ENCODE data around the gene SLC2A13. TPM values are rescaled to one million over a fixed set of nuclear protein-coding genes. Genes with fewer than 3 reads are reported as not detected.

Gene SLC2A13
- total RNA-seq, 1 experiment from 2014 or later = 12.1 TPM

DNA sequence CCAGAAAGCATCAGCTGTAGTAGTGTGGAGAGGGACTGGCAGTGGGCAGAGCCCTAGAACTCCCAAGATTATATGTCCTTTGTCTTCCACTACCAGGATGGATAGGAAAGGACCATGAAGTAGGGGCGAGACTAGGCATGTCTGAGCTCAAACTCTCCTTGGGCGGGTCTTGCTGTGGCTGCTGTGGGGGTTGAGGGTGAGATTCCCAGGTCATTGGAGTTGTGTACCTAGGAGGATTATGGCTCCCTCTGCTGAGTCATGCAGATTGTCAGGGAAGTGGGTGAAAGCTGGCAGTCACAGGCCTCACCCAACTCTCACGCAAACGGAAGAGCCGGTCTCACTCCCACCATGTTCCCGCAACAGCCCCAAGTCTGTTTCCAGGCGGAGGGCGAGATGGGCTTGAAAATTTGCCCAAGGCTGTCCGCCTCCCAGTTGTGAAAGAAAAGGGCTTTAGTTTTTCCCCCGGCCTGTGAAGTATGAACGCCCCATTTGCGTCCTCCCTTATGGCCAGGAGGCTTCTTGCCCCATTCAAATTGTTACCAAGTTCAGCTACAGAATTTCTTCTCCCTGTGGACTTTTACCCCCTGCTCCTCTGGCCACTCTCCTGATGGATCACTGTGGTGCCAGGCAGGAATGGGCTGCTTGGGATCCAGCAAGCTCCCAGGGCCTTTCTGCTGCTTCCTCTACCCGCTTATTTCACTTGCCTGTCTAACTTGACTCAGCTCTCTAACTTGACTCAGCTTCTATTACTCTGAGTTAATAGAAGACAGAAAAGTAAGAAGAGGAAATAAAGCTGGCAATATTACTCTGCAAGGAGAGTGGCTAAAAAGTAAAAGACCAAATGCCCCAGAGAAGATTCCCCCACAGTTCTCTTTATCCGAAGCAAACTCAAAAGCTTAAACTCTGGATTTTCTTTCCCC, 159.3 kb downstream of the SLC2A13 start:
- intact Hi-C loops (cut with micrococcal nuclease; ENCODE audit: unreplicated experiment) = no loop called here
- no TSS peak for BruUV-seq (replicated peaks)
- DNase-seq (ENCODE audit: low read depth, low spot score) (no peak), ATAC-seq (no peak)
- TF ChIP-seq, protein P1, sequence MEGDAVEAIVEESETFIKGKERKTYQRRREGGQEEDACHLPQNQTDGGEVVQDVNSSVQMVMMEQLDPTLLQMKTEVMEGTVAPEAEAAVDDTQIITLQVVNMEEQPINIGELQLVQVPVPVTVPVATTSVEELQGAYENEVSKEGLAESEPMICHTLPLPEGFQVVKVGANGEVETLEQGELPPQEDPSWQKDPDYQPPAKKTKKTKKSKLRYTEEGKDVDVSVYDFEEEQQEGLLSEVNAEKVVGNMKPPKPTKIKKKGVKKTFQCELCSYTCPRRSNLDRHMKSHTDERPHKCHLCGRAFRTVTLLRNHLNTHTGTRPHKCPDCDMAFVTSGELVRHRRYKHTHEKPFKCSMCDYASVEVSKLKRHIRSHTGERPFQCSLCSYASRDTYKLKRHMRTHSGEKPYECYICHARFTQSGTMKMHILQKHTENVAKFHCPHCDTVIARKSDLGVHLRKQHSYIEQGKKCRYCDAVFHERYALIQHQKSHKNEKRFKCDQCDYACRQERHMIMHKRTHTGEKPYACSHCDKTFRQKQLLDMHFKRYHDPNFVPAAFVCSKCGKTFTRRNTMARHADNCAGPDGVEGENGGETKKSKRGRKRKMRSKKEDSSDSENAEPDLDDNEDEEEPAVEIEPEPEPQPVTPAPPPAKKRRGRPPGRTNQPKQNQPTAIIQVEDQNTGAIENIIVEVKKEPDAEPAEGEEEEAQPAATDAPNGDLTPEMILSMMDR (IDR thresholded peaks at IDR 0.05) = no peak
- no peak for TF ChIP-seq POLR2AphosphoS5 (IDR thresholded peaks at IDR 0.05; ENCODE audit: low read depth, low read length)
- TF ChIP-seq TCF7L2 (IDR thresholded peaks at IDR 0.05; ENCODE audit: low read depth, low read length) = no peak
- TF ChIP-seq, protein P2, sequence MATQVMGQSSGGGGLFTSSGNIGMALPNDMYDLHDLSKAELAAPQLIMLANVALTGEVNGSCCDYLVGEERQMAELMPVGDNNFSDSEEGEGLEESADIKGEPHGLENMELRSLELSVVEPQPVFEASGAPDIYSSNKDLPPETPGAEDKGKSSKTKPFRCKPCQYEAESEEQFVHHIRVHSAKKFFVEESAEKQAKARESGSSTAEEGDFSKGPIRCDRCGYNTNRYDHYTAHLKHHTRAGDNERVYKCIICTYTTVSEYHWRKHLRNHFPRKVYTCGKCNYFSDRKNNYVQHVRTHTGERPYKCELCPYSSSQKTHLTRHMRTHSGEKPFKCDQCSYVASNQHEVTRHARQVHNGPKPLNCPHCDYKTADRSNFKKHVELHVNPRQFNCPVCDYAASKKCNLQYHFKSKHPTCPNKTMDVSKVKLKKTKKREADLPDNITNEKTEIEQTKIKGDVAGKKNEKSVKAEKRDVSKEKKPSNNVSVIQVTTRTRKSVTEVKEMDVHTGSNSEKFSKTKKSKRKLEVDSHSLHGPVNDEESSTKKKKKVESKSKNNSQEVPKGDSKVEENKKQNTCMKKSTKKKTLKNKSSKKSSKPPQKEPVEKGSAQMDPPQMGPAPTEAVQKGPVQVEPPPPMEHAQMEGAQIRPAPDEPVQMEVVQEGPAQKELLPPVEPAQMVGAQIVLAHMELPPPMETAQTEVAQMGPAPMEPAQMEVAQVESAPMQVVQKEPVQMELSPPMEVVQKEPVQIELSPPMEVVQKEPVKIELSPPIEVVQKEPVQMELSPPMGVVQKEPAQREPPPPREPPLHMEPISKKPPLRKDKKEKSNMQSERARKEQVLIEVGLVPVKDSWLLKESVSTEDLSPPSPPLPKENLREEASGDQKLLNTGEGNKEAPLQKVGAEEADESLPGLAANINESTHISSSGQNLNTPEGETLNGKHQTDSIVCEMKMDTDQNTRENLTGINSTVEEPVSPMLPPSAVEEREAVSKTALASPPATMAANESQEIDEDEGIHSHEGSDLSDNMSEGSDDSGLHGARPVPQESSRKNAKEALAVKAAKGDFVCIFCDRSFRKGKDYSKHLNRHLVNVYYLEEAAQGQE (IDR thresholded peaks at IDR 0.05; ENCODE audit: insufficient read depth in 1 of 2, low read depth in 2 of 2, low read length in 1 of 2) = no peak
- no peak for TF ChIP-seq SIN3A (IDR thresholded peaks at IDR 0.05; ENCODE audit: borderline replicate concordance, insufficient read depth, low read depth, low read length)
- Histone ChIP-seq H3K4me1 (ENCODE audit: control insufficient read depth, insufficient read depth, low read length) (no peaks in the 10 kb centered on the region), H3K27ac (ENCODE audit: low read length) (no peak overlapping the region), H3K27me3 (ENCODE audit: control insufficient read depth, insufficient read depth, low read length) (no peaks in the 10 kb centered on the region), H3K9me3 (ENCODE audit: control insufficient read depth, insufficient read depth, low read depth, low read length) (no peaks in the 10 kb centered on the region), H3K4me3 (ENCODE audit: low read depth in 2 of 2, low read length in 2 of 2) (no peak overlapping the region), H3K36me3 (ENCODE audit: control insufficient read depth, insufficient read depth, low read length) (no peaks in the 10 kb centered on the region)
- in situ Hi-C loops (cut with HindIII; ENCODE audit: low pct_unique_long_range_greater_than_20kb, low sequenced_read_pairs) = no loop called here
- ChIA-PET POLR2A (no interaction called here), CTCF (no interaction called here)

DNA sequence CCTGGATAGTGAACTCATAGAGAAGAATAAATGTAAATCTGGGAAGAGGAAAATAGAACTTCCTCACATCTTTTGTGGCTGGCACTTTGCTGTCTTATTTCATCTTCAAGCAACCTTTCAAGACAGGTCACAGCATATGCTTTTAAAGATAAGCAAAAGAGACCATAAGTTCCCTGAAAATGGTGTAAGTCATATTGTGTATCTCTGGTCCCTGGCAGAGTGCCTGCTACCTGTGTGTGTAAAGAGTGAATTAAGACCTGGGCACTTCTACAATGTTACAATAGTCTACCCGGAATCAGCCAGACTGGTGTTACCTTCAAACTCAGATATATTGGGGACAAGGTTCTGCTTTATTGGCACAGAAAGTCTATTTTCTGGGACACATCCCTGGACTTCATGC, 168.8 kb downstream of the SLC2A13 start:
- POLR2A ChIA-PET = no interaction called here

More for the DNA sequence above, 168.8 kb downstream of the SLC2A13 start:
- no peaks in the 10 kb centered on the region for H3K36me3 ChIP-seq (ENCODE audit: control insufficient read depth, insufficient read depth, low read length)
- in situ Hi-C loops (cut with HindIII; ENCODE audit: low pct_unique_long_range_greater_than_20kb, low sequenced_read_pairs) (no loop called here), intact Hi-C loops (cut with micrococcal nuclease; ENCODE audit: unreplicated experiment) (no loop called here)
- no peaks in the 10 kb centered on the region for H3K9me3 ChIP-seq (ENCODE audit: control insufficient read depth, insufficient read depth, low read depth, low read length)
- CTCF ChIA-PET = no interaction called here
- DNase-seq (ENCODE audit: low read depth, low spot score) (no peak), ATAC-seq (no peak)
- no peaks in the 10 kb centered on the region for H3K4me1 ChIP-seq (ENCODE audit: control insufficient read depth, insufficient read depth, low read length)
- H3K27ac ChIP-seq (ENCODE audit: low read length) = no peak overlapping the region
- no TSS peak for BruUV-seq (replicated peaks)
- TF ChIP-seq, protein P1 (IDR thresholded peaks at IDR 0.05) = no peak
- TF ChIP-seq SIN3A (IDR thresholded peaks at IDR 0.05; ENCODE audit: borderline replicate concordance, insufficient read depth, low read depth, low read length) (no peak), POLR2AphosphoS5 (IDR thresholded peaks at IDR 0.05; ENCODE audit: low read depth, low read length) (no peak), TCF7L2 (IDR thresholded peaks at IDR 0.05; ENCODE audit: low read depth, low read length) (no peak)
- TF ChIP-seq, protein P2 (IDR thresholded peaks at IDR 0.05; ENCODE audit: insufficient read depth in 1 of 2, low read depth in 2 of 2, low read length in 1 of 2) = no peak
- H3K4me3 ChIP-seq (ENCODE audit: low read depth in 2 of 2, low read length in 2 of 2) = no peak overlapping the region
- H3K27me3 ChIP-seq (ENCODE audit: control insufficient read depth, insufficient read depth, low read length) = no peaks in the 10 kb centered on the region
